H1 (cell line): ENCODE results near the gene SLCO2A1. TPM values are rescaled to one million over a fixed set of nuclear protein-coding genes. Genes with fewer than 3 reads are reported as not detected.

Source experiments
- BCL11A ChIP-seq, 2 experiments: IDR thresholded peaks; one replicate each; pipeline ENCODE4 v1.6.1; 2011; ENCODE audit warnings: low read depth in 2 of 2, low read length in 2 of 2, mild to moderate bottlenecking in 2 of 2
- JUN ChIP-seq: IDR thresholded peaks from 2 replicates; pipeline ENCODE4 v1.6.1; 2011; ENCODE audit warnings: low read depth, mild to moderate bottlenecking, improper control_type of control experiment, low read length
- RFX5 ChIP-seq: IDR thresholded peaks from 2 replicates; pipeline ENCODE4 v1.6.1; 2011; ENCODE audit warnings: low read depth, low read length, improper control_type of control experiment, borderline replicate concordance
- polyA plus RNA-seq, 7 experiments: library from polyadenylated mRNA; depleted of rRNA in 3 of 7; stranded (reverse) in 5 of 7; unstranded in 2 of 7; fragments of >200 nt in 5 of 7; fragments of 200-250 nt in 2 of 7; gene quantifications; 1 replicate in 5 of 7; 2 replicates in 1 of 7; 4 replicates in 1 of 7; pipeline versions ENCODE4 v1.2.1 to v1.2.3, GENCODE V29; 2011 to 2013; ENCODE audit warnings: missing spikeins in 2 of 7, mixed read lengths in 2 of 7
- total RNA-seq: library from RNA; stranded (reverse); fragmentation: NEBNext Ultra II Directional; extraction: Animal tissue kit (Norgen Biotek cat#: 25700); gene quantifications from 2 replicates; pipeline ENCODE4 v1.2.1, GENCODE V29; 2021

Gene SLCO2A1
- total and polyA plus RNA-seq, 2 of the 8 experiments (the other 6 are each of a cell fraction or from before 2014, with no cell fraction given): 1.1 to 2.3 TPM

DNA sequence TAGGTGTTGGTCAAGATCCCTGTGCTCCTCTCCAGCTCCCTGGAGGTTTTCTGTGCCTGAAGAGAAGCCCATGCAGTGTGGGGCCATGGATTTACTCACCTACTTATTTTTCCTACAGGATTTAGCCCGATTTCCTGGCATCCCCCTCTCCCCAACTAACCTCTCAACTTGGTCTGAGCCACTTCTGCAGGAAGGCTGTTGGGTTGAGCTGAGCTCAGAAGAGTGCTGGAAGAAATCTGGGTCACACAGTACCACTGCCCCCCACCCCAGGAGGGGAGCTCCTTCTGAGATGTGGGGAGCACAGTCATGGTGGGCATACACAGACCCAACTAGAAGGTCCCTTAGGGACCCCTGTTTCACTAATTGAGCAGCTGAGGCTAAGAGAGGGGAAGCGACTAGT is 34.4 kb upstream of the SLCO2A1 start (continued):
- TF ChIP-seq BCL11A (IDR thresholded peaks at IDR 0.05; ENCODE audit: low read depth in 2 of 2, low read length in 2 of 2) (no peak), JUN (no peak), RFX5 (no peak)
